Esophagus muscularis mucosa (tissue), 4 donors: ENCODE results near the gene SMAGP. TPM values are rescaled to one million over a fixed set of nuclear protein-coding genes. Genes with fewer than 3 reads are reported as not detected.
A peak's percentile ranks its signal among the peaks of the same experiment; 100 is the strongest.
"Not testable (repeated sequence)": the region's sequence is repeated elsewhere in the genome, so short reads cannot be mapped to it uniquely, and the experiment has no call there.

ENCODE experiments used
- DNase-seq: peaks from one replicate; pipeline ENCODE4 v3.0.0-alpha.2; 2017; ENCODE audit errors: extremely low spot score
- H3K27ac ChIP-seq, 4 donors: fragments of 200-600 bp; sonication (generic); replicated peaks in 1 of 4; 1 replicate in 3 of 4; 2 replicates in 1 of 4; pipeline ENCODE4 v1.5.1; 2016 to 2019; ENCODE audit warnings: mild to moderate bottlenecking in 1 of 4
- H3K27me3 ChIP-seq, 4 donors: fragments of 200-600 bp; sonication (generic); one replicate each; pipeline versions ENCODE4 v1.5.1 to v1.6.0; 2016 to 2019
- H3K36me3 ChIP-seq, 4 donors: fragments of 200-600 bp; sonication (generic); one replicate each; pipeline ENCODE4 v1.5.1; 2016 to 2019
- H3K4me1 ChIP-seq, 4 donors: fragments of 200-600 bp; sonication (generic); one replicate each; pipeline ENCODE4 v1.5.1; 2016 to 2019
- H3K4me3 ChIP-seq, 4 donors: fragments of 200-600 bp; sonication (generic); 1 replicate in 2 of 4; 2 replicates in 2 of 4; pipeline ENCODE4 v1.5.1; 2016 to 2019; ENCODE audit warnings: mild to moderate bottlenecking in 4 of 4, moderate library complexity in 1 of 4
- H3K9me3 ChIP-seq, 4 donors: fragments of 200-600 bp; sonication (generic); 1 replicate in 3 of 4; 2 replicates in 1 of 4; pipeline ENCODE4 v1.5.1; 2016 to 2019
- CTCF ChIP-seq, 3 experiments: fragments of 200-600 bp in 2 of 3; fragments of 450-650 bp in 1 of 3; sonication (generic) in 2 of 3; IDR thresholded peaks; one replicate each; pipeline ENCODE4 v1.5.1; 2017 to 2019; ENCODE audit warnings: antibody characterized with exemption in 3 of 3, mild to moderate bottlenecking in 2 of 3, moderate library complexity in 1 of 3
- EP300 ChIP-seq: sonication (generic); formaldehyde crosslinking; IDR thresholded peaks from one replicate; pipeline ENCODE4 v1.6.1; 2017; ENCODE audit warnings: antibody characterized with exemption
- POLR2A ChIP-seq: fragments of 450-650 bp; IDR thresholded peaks from one replicate; pipeline ENCODE4 v1.6.1; 2017; ENCODE audit warnings: antibody characterized with exemption, moderate library complexity, mild to moderate bottlenecking, low read depth
- POLR2AphosphoS5 ChIP-seq, 2 donors: sonication (generic); formaldehyde crosslinking; IDR thresholded peaks; one replicate each; pipeline ENCODE4 v1.6.1; 2017; ENCODE audit warnings: antibody characterized with exemption in 2 of 2
- WGBS: methylation state at CpG from one replicate; pipeline ENCODE4 v1.1.5; 2018; 5-methylcytosine and 5-hydroxymethylcytosine counted together
- intact Hi-C: fragments of 100-400 bp; cut with DNase I; formaldehyde crosslinking; loops from one replicate; pipeline ENCODE4 v1.15.1; 2023
- total RNA-seq, 4 donors: library from RNA; depleted of rRNA; stranded (reverse); fragments of >200 nt; gene quantifications; one replicate each; pipeline versions ENCODE4 v1.1.0 to v1.2.1, GENCODE V29; 2016

Gene SMAGP
- total RNA-seq, 4 donors from 2014 or later, result 1.2 to 5.2 (median 4.0) TPM

- TF ChIP-seq CTCF (IDR thresholded peaks at IDR 0.05), result peak in 1 of 3 experiments; percentile 33
- no peak for TF ChIP-seq EP300
- no peak for DNase-seq
Measured at GRCh38 chr12:51262758-51263177, 7.4 kb downstream of the SMAGP start.

GRCh38 chr12:51259600-51259999, 10.6 kb downstream of the SMAGP start:
- WGBS, result 100% methylated on average over 1 of the region's 1 CpG

More at GRCh38 chr12:51262758-51263177, 7.4 kb downstream of the SMAGP start:
- Histone ChIP-seq H3K4me3 (no peak overlapping the region), H3K27me3 (no peaks in the 10 kb centered on the region), H3K9me3 (no peaks in the 10 kb centered on the region), H3K36me3 (no peaks in the 10 kb centered on the region), H3K4me1 (no peaks in the 10 kb centered on the region), H3K27ac (no peak overlapping the region)
- 73% methylated on average over 7 of the region's 7 CpGs for WGBS
- intact Hi-C loops, result no loop called here

DNA sequence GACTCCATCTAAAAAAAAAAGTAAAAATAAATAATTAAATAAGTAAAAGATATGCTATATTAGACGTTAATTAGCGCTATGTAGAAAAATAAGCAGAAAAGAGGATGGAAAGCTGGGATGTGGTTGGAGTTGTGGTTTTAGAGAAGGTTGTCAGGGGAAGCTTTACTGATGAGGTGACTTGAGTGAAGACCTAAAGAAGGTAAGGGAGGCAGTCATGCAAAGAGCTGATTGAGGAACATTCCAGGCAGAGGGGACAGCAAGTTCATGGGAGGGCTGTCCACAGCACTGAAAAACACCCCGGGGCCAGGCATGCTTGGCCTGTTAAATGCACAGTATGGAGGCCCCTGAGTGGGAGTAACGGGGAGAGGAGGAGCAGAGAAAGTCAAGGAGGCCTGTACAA, 15.7 kb downstream of the SMAGP start:
- intact Hi-C loops, result no loop called here
- Histone ChIP-seq H3K36me3 (peaks cover 0 to 9% (median 0%) of the 10 kb centered on the region in 4 donors), H3K9me3 (no peaks in the 10 kb centered on the region), H3K4me3 (no peak overlapping the region), H3K27ac (no peak overlapping the region), H3K27me3 (no peaks in the 10 kb centered on the region), H3K4me1 (no peaks in the 10 kb centered on the region)
- TF ChIP-seq POLR2A (no peak), POLR2AphosphoS5 (IDR thresholded peaks at IDR 0.05) (no peak), EP300 (no peak), CTCF (IDR thresholded peaks at IDR 0.05) (no peak)
- 94% methylated on average over 4 of the region's 4 CpGs for WGBS
- DNase-seq, result no peak

More at GRCh38 chr12:51259600-51259999, 10.6 kb downstream of the SMAGP start:
- H3K27ac ChIP-seq, H3K36me3 ChIP-seq, H3K27me3 ChIP-seq, H3K4me1 ChIP-seq, intact Hi-C loops, DNase-seq, H3K9me3 ChIP-seq, H3K4me3 ChIP-seq: not testable (repeated sequence)

- H3K27ac ChIP-seq, result no peak overlapping the region
- no peaks in the 10 kb centered on the region for H3K4me1 ChIP-seq
- H3K36me3 ChIP-seq, result peaks cover 0 to 9% (median 0%) of the 10 kb centered on the region in 4 donors
- H3K4me3 ChIP-seq, result no peak overlapping the region
- no peaks in the 10 kb centered on the region for H3K27me3 ChIP-seq
- WGBS, result 91% methylated on average over 1 of the region's 1 CpG
- no peaks in the 10 kb centered on the region for H3K9me3 ChIP-seq
- no peak for DNase-seq
- intact Hi-C loops, result no loop called here
- no peak for TF ChIP-seq POLR2AphosphoS5 (IDR thresholded peaks at IDR 0.05)
- TF ChIP-seq CTCF (IDR thresholded peaks at IDR 0.05), result no peak
- TF ChIP-seq EP300, result no peak
- TF ChIP-seq POLR2A, result no peak
Measured at GRCh38 chr12:51253276-51253675, 16.9 kb downstream of the SMAGP start.

GRCh38 chr12:51247523-51248206, 22.6 kb downstream of the SMAGP start:
- WGBS, result 68% methylated on average over 13 of the region's 14 CpGs

More at GRCh38 chr12:51247523-51248206, 22.6 kb downstream of the SMAGP start:
- Histone ChIP-seq H3K4me3 (no peak overlapping the region), H3K27ac (no peak overlapping the region), H3K9me3 (no peaks in the 10 kb centered on the region), H3K4me1 (peaks cover 6 to 23% (median 15%) of the 10 kb centered on the region in 4 donors), H3K36me3 (peaks cover under 1 to 34% (median 27%) of the 10 kb centered on the region in 4 donors), H3K27me3 (no peaks in the 10 kb centered on the region)
- intact Hi-C loops, result no loop called here
- TF ChIP-seq EP300 (no peak), POLR2A (no peak), CTCF (IDR thresholded peaks at IDR 0.05) (no peak), POLR2AphosphoS5 (IDR thresholded peaks at IDR 0.05) (no peak)
- DNase-seq, result no peak
